ENCODE results near the gene SRPK2.

- no peak for TF ChIP-seq ARNT (IDR thresholded peaks at IDR 0.05)
- no peak for TF ChIP-seq HDGF (IDR thresholded peaks at IDR 0.05; ENCODE audit: borderline replicate concordance)
- no peak for TF ChIP-seq FOXA1 (IDR thresholded peaks at IDR 0.05)
Measured at GRCh38 chr7:105304040-105304895, 84.5 kb downstream of the SRPK2 start.

All from HEK293T (cell line).